Fibroblast of the conjunctiva (primary cell): ENCODE data around the gene DDI2.
"Not testable (repeated sequence)": the region's sequence is repeated elsewhere in the genome, so short reads cannot be mapped to it uniquely, and the experiment has no call there.

ENCODE experiments used
- DNase-seq: peaks from one replicate; pipeline ENCODE4 v3.0.0-alpha.2; 2010; ENCODE audit warnings: low read depth

The DDI2 gene

DNA sequence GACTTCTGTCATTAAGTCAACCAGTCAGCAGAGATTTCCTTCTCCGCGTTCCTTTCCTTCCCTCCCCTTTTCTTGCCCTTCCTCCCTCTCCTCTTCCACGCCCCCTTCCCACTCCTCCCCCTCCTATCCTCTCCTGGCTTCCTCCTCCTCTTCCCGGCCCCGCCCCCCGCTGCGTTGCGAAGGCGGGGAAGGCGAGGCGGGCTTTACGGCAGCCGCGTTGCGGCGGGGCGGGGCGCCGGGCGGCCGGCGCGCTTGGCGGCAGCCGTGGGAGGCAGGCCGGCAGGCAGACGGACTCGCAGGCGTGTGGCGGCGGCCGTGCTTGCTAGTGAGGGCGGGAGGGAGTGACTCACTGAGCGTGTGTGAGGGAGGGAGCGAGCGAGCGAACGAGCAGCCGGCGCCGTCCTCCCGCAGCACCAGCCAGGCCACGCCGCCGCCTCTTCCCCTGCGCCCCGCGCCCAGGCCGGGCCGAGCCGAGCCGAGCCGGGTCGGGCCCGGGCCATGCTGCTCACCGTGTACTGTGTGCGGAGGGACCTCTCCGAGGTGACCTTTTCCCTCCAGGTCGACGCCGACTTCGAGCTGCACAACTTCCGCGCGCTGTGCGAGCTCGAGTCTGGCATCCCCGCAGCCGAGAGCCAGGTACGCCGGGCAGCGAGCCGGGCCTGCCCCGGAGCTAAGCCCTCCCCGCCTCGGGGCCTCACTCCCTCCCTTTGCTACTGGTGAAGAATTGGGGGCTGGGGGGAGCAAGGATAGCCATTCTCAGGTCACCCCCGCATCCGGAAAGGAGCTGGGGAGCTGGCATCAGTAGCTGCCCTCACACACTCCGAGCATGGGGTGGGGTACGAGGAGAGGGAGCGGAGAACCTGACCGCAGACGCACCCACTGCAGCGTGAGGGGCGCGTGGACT is at the start of gene DDI2:
Gene DDI2, plus strand, starts transcription at position 286 of the 904 bp plus-strand sequence. Its CDS starts 213 bp downstream, at position 499.
- peak; percentile 95 for DNase-seq

DNA sequence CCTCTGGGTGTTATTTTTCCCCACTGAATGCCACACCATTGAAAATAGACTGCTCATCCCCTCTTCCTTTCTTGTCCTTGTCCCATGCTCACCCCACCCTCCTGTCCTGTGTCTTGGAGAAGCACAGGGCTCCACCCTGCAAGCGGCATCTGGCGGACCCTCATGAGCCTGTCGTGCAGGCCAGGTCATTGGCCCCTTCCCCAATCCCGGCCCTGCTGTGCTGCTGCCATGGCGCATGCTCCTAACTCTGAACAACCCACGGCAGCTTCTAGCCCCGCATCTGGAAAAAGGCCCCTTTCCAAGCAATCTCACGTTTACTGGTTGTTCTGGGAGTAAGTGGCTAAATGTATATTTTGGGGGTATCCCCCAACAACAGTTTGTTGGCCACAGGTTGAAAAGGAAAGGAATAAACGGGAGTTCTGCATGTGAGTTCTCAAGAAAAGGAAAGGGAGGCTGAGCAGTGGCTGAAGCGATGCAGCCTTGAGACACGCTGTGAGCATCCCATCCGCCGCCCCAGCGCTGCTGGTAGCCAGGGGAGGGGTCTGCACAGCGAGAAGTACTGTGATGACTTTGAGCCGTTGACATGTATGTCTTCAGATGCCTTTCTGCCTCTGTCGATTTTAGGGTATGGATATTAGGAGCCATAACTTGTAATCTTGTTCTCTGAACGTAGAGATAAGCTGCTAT is 48.7 kb upstream of the DDI2 start:
- DNase-seq: no peak

DNA sequence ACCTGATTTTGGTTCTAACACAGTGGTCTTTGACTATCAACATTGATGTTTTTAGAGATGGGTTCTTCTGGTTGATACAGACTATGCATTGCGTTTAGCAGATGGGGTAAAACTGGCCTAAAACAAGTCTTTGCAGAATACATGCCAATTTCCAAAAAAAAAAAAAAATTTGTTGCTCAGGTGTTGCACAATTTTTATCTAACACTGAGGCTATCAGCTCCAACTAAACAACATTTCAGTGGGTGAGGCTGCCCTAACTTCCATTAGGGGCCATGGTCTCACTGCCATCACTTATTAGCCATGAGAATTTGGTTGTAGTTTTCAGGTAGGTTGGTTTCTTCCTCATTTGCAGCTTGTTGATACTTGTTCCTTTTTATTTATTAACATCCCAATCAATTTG is 46.4 kb upstream of the DDI2 start:
- no peak for DNase-seq

DNA sequence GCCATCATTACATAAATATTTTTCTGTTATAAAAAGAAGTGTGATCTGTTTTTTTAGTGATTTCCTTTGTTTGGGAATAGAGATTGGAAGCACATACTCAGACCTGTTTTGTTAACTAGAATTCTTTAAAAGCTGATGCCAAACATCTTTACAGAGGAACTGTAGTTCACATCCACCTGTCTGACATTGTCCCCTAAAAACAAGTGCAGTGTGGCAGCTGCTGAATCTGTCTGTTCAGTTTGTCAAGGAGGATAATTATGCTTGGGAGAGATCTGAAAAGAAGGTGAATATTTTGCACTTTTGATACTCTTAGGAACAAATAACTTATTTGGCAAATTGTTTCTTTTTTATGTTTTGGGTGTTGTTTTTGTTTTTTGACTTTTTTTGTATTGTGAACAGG is 46.0 kb upstream of the DDI2 start:
- DNase-seq: no peak

DNA sequence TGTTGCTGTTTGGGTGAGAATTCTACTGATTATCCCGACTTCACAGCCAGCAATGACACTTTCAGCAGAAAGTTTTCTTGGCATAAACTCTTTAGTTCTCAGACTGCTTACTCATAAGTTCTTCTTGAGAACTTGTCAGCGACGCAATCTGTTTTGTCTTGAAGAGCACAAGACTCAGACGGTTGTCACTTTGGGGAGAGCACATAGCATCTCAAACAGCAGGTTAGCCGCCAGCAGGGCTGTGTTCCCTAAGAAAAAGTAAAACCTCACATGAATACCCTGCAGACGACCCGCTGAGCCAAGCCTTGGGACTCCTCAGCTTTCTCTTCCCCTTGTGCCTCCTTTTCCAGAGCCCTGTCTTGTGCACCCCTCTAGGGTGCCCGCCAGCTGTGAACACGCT is 43.8 kb upstream of the DDI2 start:
- no peak for DNase-seq

DNA sequence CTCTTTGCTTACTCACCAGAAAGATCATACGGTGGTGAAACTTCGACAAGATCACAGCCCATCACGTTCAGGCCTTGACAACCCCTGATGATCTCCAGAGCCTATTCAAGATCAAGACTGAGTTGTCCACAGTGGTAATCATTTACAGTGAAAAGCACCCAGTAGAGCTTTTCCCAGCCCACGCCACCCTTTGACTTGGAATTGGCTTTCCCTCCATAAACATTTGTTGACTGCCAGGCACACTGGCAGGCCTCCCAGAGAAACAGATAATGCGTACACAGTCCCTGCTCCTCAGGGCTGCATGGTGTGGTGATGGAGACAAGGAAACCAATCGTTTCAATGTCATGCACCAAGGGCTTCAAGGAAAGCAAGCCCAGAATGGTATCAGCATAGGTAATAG is 42.5 kb upstream of the DDI2 start:
- DNase-seq: no peak

- DNase-seq: no peak
Observed at GRCh38 chr1:15575549-15576150, 41.6 kb upstream of the DDI2 start.

- no peak for DNase-seq
Observed at GRCh38 chr1:15577691-15578090, 39.6 kb upstream of the DDI2 start.

DNA sequence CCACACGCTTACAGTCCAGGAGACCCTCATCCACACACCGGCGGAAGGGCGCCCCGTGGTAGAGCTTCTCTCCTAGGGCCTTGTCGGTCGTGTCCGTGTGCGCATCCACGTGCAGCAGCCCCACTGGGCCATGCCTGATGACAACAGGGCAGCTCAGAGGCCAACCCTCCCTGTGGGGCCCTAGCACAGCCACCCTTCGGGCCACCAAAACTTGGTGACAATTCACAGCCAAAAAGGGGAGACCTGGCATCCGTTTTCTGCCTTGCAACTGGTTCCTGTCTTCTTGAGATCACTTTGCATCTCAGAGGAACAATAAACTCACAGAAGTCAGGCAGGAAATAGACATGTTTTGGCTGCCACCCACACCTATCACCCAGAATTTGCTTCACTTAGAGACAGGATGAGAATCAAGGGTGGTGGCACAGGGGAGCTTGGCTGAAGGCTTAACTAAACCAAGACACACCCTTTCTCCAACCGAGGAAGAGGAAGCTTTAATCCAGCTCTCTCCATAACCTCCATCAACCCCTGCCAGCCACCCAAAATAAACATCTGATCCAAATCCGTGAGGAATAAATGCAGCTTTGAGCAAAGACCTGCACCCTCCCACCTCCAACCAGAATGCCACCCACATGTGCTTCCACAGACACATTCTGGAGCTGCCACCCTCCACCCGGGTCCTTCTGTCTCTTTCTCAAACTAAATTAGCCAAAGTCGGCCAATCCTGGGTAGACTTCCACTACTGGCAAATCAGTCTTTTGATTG is 38.2 kb upstream of the DDI2 start:
- no peak for DNase-seq

DNA sequence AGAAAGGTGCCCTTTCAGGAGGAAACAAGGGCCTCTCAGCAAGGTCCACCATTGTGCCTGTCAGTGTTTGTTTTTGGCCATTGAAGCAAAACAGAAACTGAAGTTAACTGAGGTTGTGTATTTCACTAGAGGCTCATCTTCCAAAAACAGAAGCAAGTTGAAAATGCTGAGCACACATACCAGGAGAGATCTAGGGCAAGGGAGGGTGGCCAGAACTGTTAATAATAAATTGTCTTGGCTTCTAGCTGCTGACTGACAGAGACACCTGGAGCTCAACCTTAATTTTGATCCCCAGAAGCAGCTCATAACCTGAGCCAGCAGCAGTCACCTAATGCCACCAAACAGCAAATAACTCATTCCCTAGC is 37.6 kb upstream of the DDI2 start:
- DNase-seq: no peak

- DNase-seq: no peak
Observed at GRCh38 chr1:15583016-15583706, 34.1 kb upstream of the DDI2 start.

DNA sequence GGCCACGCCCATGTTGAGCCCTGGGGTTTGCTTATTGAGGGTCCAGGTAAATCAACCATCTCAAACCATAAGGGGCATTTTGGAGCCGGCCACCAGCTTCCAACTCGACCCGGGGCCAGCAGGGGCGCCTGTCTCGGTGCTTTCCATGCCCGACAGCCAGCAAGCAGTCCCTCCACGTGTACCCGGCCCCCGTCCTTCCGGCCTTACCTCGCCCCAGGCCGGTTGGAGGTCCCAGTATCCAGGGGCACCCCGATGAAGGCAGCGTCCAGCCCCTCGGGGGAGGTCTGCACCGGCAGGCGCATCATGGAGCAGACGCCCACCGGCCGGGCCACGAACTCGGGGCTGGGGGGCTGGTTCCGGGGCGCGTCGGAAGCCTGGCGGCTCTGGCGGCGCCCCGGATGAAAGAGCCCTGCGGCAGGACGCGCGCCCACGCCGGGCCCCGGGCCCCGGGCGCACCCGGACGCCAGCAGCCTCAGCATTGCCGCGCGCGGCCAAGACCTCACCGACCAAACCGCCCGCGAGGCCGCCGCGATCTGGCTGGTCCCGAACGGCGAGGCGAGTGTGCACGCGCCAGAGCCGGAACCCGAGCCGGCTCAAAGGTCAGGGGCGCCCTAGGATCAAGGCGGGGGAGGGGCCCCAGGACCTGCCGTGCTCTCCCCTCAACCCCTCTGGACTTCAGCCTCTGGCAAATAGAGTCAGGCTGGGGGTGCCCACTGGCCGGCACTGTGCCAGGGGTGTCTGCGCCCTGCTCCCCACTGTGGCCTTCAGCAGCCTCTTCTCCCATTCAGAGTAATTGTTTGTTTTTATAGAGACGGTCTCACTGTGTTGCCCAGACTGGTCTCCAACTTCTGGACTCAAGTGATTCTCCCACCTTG is 32.5 kb upstream of the DDI2 start, which contains the start of gene AGMAT:
Gene AGMAT, minus strand, starts transcription at position 563 of the 875 bp plus-strand sequence. Its CDS starts 84 bp downstream, at position 479.
- DNase-seq: no peak

DNA sequence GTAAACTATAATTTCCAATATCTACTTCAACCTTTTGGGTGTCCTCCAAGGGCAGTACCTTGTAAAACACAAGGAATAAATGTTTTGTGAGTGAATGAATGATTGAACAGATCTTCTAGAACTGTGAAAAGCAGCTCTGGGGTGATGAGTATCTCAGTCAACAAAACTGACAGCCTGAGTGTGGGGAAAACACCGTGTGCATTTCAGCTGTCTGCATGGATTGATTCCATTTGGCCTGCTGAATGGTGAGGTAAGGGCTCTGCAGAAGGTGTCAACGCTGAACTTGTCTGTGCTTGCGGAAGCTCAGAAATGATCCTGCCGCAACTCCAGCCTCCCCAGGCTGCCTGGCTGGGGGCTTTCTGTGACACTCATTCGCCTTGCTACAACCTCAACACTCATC is 25.0 kb upstream of the DDI2 start:
- no peak for DNase-seq

DNA sequence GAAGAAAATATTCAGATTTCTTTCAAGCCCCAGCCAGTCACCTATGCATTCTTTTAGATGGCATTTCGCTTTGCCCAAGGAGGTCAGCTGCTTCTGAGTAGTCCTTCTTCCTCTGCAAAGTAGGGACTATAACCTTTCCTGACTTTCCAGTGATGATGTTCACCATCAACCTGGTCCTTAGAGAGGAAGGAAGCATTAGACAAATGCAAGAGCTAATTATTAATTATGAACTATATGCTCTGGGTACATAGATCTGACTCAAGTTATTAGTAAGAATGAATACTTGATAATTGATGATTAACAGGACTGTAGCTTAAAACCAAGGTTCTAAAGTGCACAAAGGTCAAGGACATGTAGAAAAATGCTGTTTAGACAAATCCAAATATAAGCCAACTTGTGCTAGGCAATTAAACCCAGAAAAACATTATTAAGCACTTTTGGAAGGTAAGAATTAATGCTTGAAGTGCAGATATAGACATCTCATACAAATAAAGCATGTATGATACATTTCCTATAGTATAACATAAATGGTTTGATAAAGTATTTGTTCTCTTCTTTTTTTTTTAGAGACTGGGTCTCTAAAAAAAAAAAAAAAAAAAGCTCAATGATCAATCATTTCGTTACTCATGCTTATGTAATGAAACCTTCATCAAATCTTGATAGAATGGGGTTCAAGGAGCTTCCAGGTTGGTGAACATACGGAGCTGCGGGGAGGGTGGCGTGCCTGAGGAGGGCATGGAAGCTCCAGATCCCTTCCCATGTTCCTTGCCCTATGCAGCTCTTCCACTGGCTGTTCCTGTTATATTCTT is 21.2 kb upstream of the DDI2 start:
- DNase-seq: no peak

- DNase-seq: no peak
Observed at GRCh38 chr1:15598436-15598835, 18.8 kb upstream of the DDI2 start.

- DNase-seq: peak; percentile 92
Observed at GRCh38 chr1:15603050-15603965, 13.9 kb upstream of the DDI2 start.

- DNase-seq: not testable (repeated sequence)
Observed at GRCh38 chr1:15603966-15604282, 13.3 kb upstream of the DDI2 start.

DNA sequence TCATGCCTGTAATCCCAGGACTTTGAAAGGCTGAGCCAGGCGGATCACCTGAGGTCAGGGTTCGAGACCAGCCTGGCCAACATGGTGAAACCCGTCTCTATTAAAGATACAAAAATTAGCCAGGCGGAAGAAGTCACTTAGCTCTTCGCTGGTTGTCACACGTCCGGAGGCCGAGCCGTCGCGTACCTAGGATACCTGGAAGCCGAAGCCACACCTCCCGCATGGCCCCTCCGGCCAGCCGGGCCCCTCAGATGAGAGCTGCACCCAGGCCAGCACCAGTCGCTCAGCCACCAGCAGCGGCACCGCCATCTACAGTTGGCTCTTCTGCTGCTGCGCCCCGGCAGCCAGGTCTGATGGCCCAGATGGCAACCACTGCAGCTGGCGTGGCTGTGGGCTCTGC is 12.9 kb upstream of the DDI2 start:
- DNase-seq: not testable (repeated sequence)
